NT2/D1 (cell line): Measurements from ENCODE around the gene LIMD2.

Experiments
- DNase-seq: peaks from one replicate; pipeline ENCODE4 v3.0.0-alpha.2; 2011; ENCODE audit warnings: low read depth, low spot score
- H3K27me3 ChIP-seq: 2 replicates; pipeline ENCODE4 v1.6.0; 2011; ENCODE audit warnings: mild to moderate bottlenecking; ENCODE audit not compliant: insufficient read length, insufficient read depth
- H3K36me3 ChIP-seq: 2 replicates; pipeline ENCODE4 v1.6.1; 2011; ENCODE audit warnings: mild to moderate bottlenecking, low read length, mixed read lengths; ENCODE audit not compliant: insufficient read depth, insufficient read length
- H3K4me1 ChIP-seq: 2 replicates; pipeline ENCODE4 v1.5.1; 2011; ENCODE audit not compliant: insufficient read depth, insufficient read length
- H3K4me3 ChIP-seq: 2 replicates; pipeline ENCODE4 v1.5.1; 2011; ENCODE audit warnings: low read depth; ENCODE audit not compliant: insufficient read length
- H3K9ac ChIP-seq: 2 replicates; pipeline ENCODE4 v1.6.0; 2011; ENCODE audit warnings: low read depth; ENCODE audit not compliant: insufficient read length
- H3K9me3 ChIP-seq: 2 replicates; pipeline ENCODE4 v1.5.1; 2011; ENCODE audit warnings: mild to moderate bottlenecking, low read length; ENCODE audit not compliant: insufficient read depth
- SUZ12 ChIP-seq: IDR thresholded peaks from 2 replicates; pipeline ENCODE4 v1.6.1; 2011; ENCODE audit not compliant: insufficient read length, insufficient read depth; ENCODE audit errors: extremely low read depth
- YY1 ChIP-seq: IDR thresholded peaks from 2 replicates; pipeline ENCODE4 v1.6.1; 2011; ENCODE audit not compliant: insufficient read length, insufficient read depth
- ZNF274 ChIP-seq: IDR thresholded peaks from 2 replicates; pipeline ENCODE4 v1.6.1; 2011; ENCODE audit warnings: mild to moderate bottlenecking, low read depth, low read length

Gene LIMD2

GRCh38 chr17:63718988-63719387, 19.1 kb upstream of the LIMD2 start:
- Histone ChIP-seq H3K36me3 (peaks cover 28% of the 10 kb centered on the region), H3K9ac (no peak overlapping the region), H3K9me3 (no peaks in the 10 kb centered on the region), H3K27me3 (no peaks in the 10 kb centered on the region), H3K4me3 (no peak overlapping the region), H3K4me1 (no peaks in the 10 kb centered on the region)
- no peak for DNase-seq
- no peak for TF ChIP-seq ZNF274
- no peak for TF ChIP-seq SUZ12
- no peak for TF ChIP-seq YY1

- Histone ChIP-seq H3K36me3 (peaks cover 39% of the 10 kb centered on the region), H3K9ac (no peak overlapping the region), H3K4me1 (no peaks in the 10 kb centered on the region), H3K4me3 (no peak overlapping the region), H3K27me3 (no peaks in the 10 kb centered on the region), H3K9me3 (no peaks in the 10 kb centered on the region)
- DNase-seq, result no peak
- TF ChIP-seq YY1, result no peak
- no peak for TF ChIP-seq ZNF274
- TF ChIP-seq SUZ12, result no peak
Observed at GRCh38 chr17:63716426-63716825, 16.5 kb upstream of the LIMD2 start.

DNA sequence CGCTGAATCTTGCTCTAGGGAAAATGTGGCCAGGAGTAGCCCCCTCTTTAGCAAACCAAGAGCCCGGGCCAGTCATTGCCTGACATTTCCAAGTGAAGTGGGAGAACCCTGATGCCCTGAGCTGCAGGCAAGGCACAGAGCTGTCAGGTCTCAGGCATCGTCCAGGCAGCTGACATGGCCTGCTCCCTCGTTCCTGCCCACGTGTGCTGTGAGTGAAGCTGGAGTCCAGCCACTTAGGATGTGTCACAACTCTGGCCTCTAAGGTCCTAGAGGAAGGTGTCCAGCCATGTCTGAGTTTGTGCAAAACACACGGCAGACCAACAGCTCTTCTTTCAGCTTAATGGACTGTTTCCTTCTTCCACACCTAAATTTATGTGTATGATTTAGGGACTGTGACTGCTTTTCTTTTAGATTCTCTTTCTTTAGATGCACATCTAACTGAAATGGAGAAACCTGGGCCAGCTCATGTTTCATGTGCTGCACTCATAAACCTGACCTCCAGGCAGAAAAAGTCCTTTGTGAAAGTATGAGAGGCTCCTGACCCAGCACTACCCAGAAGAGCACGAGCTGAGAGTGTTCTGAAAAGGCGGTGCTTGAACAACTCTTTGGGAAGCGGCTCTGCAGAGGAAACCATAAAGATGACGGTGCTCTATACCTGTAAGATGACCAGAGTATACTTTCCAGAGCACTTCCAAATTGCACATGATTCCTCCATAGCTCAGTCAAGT, 14.8 kb upstream of the LIMD2 start:
- Histone ChIP-seq H3K36me3 (peaks cover 50% of the 10 kb centered on the region), H3K4me1 (no peaks in the 10 kb centered on the region), H3K9me3 (no peaks in the 10 kb centered on the region), H3K27me3 (no peaks in the 10 kb centered on the region), H3K9ac (no peak overlapping the region), H3K4me3 (no peak overlapping the region)
- no peak for DNase-seq
- TF ChIP-seq ZNF274, result no peak
- TF ChIP-seq SUZ12, result no peak

DNA sequence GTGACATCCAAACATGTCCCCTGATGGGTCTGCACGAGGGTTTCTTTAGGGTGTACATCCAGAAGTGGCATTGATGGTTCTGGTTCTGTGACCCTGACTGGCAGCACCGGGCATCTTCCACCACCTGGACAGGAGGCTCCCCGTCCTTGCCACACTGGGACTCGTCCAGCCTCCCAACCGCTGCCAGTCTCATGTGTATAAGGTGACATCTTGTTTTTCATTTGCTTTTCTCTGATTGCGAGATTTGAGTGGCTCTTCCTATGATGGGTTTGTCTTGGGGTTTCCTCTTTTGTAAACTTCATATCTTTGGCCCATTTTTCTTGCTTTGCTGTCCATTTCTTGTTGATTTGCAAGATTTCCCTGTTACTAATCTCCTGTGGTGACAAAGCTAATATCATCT, 9.2 kb upstream of the LIMD2 start:
- Histone ChIP-seq H3K27me3 (no peaks in the 10 kb centered on the region), H3K9me3 (no peaks in the 10 kb centered on the region), H3K4me1 (no peaks in the 10 kb centered on the region), H3K4me3 (no peak overlapping the region), H3K9ac (no peak overlapping the region), H3K36me3 (peaks cover 73% of the 10 kb centered on the region)
- no peak for TF ChIP-seq ZNF274
- TF ChIP-seq YY1, result no peak
- no peak for TF ChIP-seq SUZ12
- DNase-seq, result no peak

DNA sequence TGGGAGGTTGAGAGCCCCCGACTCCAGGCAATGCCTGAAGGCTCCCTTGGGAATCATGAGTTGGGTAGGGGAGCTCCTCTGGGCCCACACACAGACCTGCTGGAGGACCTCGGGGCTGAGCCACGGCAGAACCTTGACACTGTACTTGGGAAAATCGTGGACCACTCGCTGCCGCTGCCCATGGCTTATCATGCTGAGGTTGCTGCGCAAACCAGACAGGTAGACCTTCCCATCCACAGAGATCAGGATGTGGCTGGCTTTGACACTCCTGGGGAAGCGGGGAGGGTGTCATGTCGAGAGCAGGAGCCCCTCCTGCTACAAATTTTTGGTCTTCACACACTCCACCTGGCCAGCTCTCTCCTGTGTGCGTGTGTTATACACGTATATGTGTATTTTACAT, 7.2 kb upstream of the LIMD2 start:
- TF ChIP-seq YY1 (no peak), ZNF274 (no peak), SUZ12 (no peak)
- H3K36me3 ChIP-seq, result peaks cover 81% of the 10 kb centered on the region

GRCh38 chr17:63706336-63707082, 6.6 kb upstream of the LIMD2 start:
- H3K27me3 ChIP-seq, result no peaks in the 10 kb centered on the region
- no peaks in the 10 kb centered on the region for H3K9me3 ChIP-seq
- H3K9ac ChIP-seq, result no peak overlapping the region
- H3K4me1 ChIP-seq, result peaks cover 8% of the 10 kb centered on the region
- H3K36me3 ChIP-seq, result peaks cover 80% of the 10 kb centered on the region
- TF ChIP-seq SUZ12 (no peak), ZNF274 (no peak), YY1 (no peak)
- DNase-seq, result no peak
- no peak overlapping the region for H3K4me3 ChIP-seq

More for the DNA sequence above, 7.2 kb upstream of the LIMD2 start:
- H3K9me3 ChIP-seq, result no peaks in the 10 kb centered on the region
- DNase-seq, result no peak
- H3K27me3 ChIP-seq, result no peaks in the 10 kb centered on the region
- H3K4me3 ChIP-seq, result no peak overlapping the region
- H3K4me1 ChIP-seq, result peaks cover 6% of the 10 kb centered on the region
- H3K9ac ChIP-seq, result no peak overlapping the region

- TF ChIP-seq SUZ12 (no peak), YY1 (no peak), ZNF274 (no peak)
- Histone ChIP-seq H3K9ac (no peak overlapping the region), H3K4me1 (peaks cover 16% of the 10 kb centered on the region), H3K4me3 (no peak overlapping the region), H3K27me3 (no peaks in the 10 kb centered on the region), H3K9me3 (no peaks in the 10 kb centered on the region), H3K36me3 (peaks cover 77% of the 10 kb centered on the region)
- no peak for DNase-seq
Observed at GRCh38 chr17:63705657-63706056, 5.7 kb upstream of the LIMD2 start.
